Chondrocyte (in vitro differentiated cells): Measurements from ENCODE around the gene MYL2. TPM values are rescaled to one million over a fixed set of nuclear protein-coding genes. Genes with fewer than 3 reads are reported as not detected.

Experiments
- DNase-seq: peaks from one replicate; pipeline ENCODE4 v3.0.0; 2021; ENCODE audit warnings: mixed read lengths, low spot score
- H3K27ac Mint-ChIP-seq: one replicate; pipeline ENCODE4 v1.8.0; 2021; ENCODE audit warnings: mild to moderate bottlenecking, moderate library complexity, mixed read lengths; ENCODE audit not compliant: unreplicated experiment
- H3K27me3 Mint-ChIP-seq: 2 replicates; pipeline ENCODE4 v1.8.0; 2021; ENCODE audit warnings: low read depth, mixed read lengths
- H3K36me3 Mint-ChIP-seq: 2 replicates; pipeline ENCODE4 v1.8.0; 2021; ENCODE audit warnings: low read depth, mixed read lengths
- H3K4me1 Mint-ChIP-seq: 2 replicates; pipeline ENCODE4 v1.8.0; 2021; ENCODE audit warnings: low read depth, mild to moderate bottlenecking, mixed read lengths
- H3K4me3 Mint-ChIP-seq: one replicate; pipeline ENCODE4 v1.8.0; 2021; ENCODE audit warnings: mild to moderate bottlenecking, moderate library complexity, mixed read lengths; ENCODE audit not compliant: unreplicated experiment
- H3K9me3 Mint-ChIP-seq: 2 replicates; pipeline ENCODE4 v1.8.0; 2021; ENCODE audit warnings: low read depth, mixed read lengths
- CTCF ChIP-seq: fragments of 200-600 bp; sonication (generic); IDR thresholded peaks from 2 replicates; pipeline ENCODE4 v1.5.0; 2021; ENCODE audit warnings: antibody characterized with exemption, mild to moderate bottlenecking, moderate library complexity
- total RNA-seq: library from RNA; stranded (reverse); gene quantifications from 3 replicates; pipeline ENCODE4 v1.2.1, GENCODE V29; 2021

MYL2 gene
- total RNA-seq, 1 donor from 2014 or later: not detected

- H3K4me1 Mint-ChIP-seq: peaks cover 24% of the 10 kb centered on the region
- H3K27me3 Mint-ChIP-seq: peaks cover 9% of the 10 kb centered on the region
- H3K9me3 Mint-ChIP-seq: peaks cover 3% of the 10 kb centered on the region
- H3K4me3 Mint-ChIP-seq: peak overlapping the region; percentile 52
- H3K27ac Mint-ChIP-seq: peak overlapping the region; percentile 87
- no peak for TF ChIP-seq CTCF
- DNase-seq: no peak
- peaks cover 1% of the 10 kb centered on the region for H3K36me3 Mint-ChIP-seq
Measured at GRCh38 chr12:110906985-110907384, 13.4 kb downstream of the MYL2 start.

DNA sequence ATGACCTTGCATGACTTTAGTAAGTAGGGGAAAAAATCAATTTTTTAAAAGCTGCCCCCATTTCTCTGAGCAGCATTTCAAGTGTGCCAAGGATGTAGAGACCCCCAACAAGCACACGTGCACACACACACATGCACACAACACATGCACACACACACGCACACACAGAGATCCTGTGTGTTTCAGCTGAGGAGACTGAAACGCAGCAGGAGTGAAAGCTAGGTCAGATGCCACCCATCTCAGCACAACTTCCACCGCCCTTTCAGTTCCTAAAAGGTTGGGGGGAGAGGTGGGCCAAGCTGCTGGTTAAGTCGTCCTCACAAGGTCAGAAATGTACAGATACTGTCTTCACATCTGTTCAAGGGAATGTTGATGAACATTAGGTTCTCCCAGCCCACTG, 13.9 kb downstream of the MYL2 start:
- H3K27me3 Mint-ChIP-seq: peaks cover 11% of the 10 kb centered on the region
- H3K27ac Mint-ChIP-seq: peak overlapping the region; percentile 19
- peaks cover 1% of the 10 kb centered on the region for H3K36me3 Mint-ChIP-seq
- H3K9me3 Mint-ChIP-seq: peaks cover 3% of the 10 kb centered on the region
- TF ChIP-seq CTCF: no peak
- H3K4me1 Mint-ChIP-seq: peaks cover 24% of the 10 kb centered on the region
- no peak for DNase-seq
- no peak overlapping the region for H3K4me3 Mint-ChIP-seq

- no peak overlapping the region for H3K4me3 Mint-ChIP-seq
- peaks cover 24% of the 10 kb centered on the region for H3K4me1 Mint-ChIP-seq
- H3K9me3 Mint-ChIP-seq: peaks cover 3% of the 10 kb centered on the region
- no peak for DNase-seq
- no peak overlapping the region for H3K27ac Mint-ChIP-seq
- H3K27me3 Mint-ChIP-seq: peaks cover 12% of the 10 kb centered on the region
- no peak for TF ChIP-seq CTCF
- peaks cover 1% of the 10 kb centered on the region for H3K36me3 Mint-ChIP-seq
Measured at GRCh38 chr12:110906083-110906482, 14.3 kb downstream of the MYL2 start.

DNA sequence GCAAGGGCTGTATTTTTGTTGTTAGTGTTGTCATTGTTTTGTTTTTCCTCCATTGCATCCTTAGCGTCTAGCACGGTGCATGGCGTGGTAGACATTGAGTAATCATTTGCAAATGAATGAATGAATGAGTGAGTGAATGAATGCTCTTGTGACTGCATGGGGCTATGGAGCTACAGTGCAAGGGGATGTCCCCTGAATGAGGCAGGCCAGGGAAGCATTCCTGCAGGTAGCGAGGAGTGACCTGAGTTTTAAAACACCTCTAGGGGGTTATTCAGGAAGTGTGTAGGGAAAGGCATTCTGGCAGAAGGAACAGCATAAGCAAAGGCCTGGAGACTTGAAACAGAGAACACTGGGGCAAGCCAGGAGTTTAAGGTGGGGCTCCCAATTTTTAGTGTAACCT, 16.9 kb downstream of the MYL2 start:
- Mint-ChIP-seq H3K27ac (no peak overlapping the region), H3K4me1 (peaks cover 22% of the 10 kb centered on the region), H3K36me3 (peaks cover 1% of the 10 kb centered on the region), H3K27me3 (peaks cover 12% of the 10 kb centered on the region), H3K4me3 (no peak overlapping the region), H3K9me3 (peaks cover 3% of the 10 kb centered on the region)
- no peak for TF ChIP-seq CTCF
- no peak for DNase-seq

DNA sequence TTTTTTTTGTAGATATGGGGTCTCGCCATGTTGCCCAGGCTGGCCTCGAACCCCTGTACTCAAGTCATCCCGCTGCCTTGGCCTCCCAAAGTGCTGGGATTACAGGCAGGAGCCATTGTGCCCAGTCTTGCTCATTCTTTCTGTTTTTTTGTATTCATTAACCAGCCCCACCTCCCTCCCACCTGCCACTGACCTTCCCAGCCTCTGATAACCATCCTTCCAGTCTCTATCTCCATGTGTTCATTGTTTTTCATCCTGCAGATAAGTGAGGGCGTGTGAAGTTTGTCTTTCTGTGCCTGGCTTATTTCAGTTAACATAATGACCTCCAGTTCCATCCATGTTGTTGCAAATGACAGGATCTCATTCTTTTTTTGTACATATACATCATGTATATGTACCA, 19.0 kb downstream of the MYL2 start:
- no peak for TF ChIP-seq CTCF
- Mint-ChIP-seq H3K27ac (no peak overlapping the region), H3K27me3 (peaks cover 12% of the 10 kb centered on the region), H3K9me3 (peaks cover 3% of the 10 kb centered on the region), H3K36me3 (peaks cover 1% of the 10 kb centered on the region), H3K4me3 (no peak overlapping the region), H3K4me1 (peaks cover under 1% of the 10 kb centered on the region)
- no peak for DNase-seq
